Astrocyte (in vitro differentiated cells and primary cell): ENCODE data around the gene PPP1R12B.

ENCODE experiments used
- EZH2 ChIP-seq: IDR thresholded peaks from 2 replicates; pipeline ENCODE4 v1.6.1; 2012; ENCODE audit warnings: mild to moderate bottlenecking, low read length, inconsistent platforms; ENCODE audit not compliant: insufficient read depth
- TF ChIP-seq, protein P1 (sequence below): IDR thresholded peaks from 2 replicates; pipeline ENCODE4 v1.5.1; 2011; ENCODE audit warnings: low read depth, mild to moderate bottlenecking, inconsistent platforms, low read length, moderate library complexity; ENCODE audit not compliant: insufficient read depth

- TF ChIP-seq, protein P1, sequence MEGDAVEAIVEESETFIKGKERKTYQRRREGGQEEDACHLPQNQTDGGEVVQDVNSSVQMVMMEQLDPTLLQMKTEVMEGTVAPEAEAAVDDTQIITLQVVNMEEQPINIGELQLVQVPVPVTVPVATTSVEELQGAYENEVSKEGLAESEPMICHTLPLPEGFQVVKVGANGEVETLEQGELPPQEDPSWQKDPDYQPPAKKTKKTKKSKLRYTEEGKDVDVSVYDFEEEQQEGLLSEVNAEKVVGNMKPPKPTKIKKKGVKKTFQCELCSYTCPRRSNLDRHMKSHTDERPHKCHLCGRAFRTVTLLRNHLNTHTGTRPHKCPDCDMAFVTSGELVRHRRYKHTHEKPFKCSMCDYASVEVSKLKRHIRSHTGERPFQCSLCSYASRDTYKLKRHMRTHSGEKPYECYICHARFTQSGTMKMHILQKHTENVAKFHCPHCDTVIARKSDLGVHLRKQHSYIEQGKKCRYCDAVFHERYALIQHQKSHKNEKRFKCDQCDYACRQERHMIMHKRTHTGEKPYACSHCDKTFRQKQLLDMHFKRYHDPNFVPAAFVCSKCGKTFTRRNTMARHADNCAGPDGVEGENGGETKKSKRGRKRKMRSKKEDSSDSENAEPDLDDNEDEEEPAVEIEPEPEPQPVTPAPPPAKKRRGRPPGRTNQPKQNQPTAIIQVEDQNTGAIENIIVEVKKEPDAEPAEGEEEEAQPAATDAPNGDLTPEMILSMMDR: no peak
- TF ChIP-seq EZH2: no peak
Observed at GRCh38 chr1:202434059-202434458, 85.6 kb downstream of the PPP1R12B start.
